ENCODE results near the gene CALCOCO2. TPM values are rescaled to one million over a fixed set of nuclear protein-coding genes. Genes with fewer than 3 reads are reported as not detected.
A peak's percentile ranks its signal among the peaks of the same experiment; 100 is the strongest.

Gene CALCOCO2
- total and polyA plus RNA-seq, 10 donors, result 30.1 to 167 (median 126) TPM

DNA sequence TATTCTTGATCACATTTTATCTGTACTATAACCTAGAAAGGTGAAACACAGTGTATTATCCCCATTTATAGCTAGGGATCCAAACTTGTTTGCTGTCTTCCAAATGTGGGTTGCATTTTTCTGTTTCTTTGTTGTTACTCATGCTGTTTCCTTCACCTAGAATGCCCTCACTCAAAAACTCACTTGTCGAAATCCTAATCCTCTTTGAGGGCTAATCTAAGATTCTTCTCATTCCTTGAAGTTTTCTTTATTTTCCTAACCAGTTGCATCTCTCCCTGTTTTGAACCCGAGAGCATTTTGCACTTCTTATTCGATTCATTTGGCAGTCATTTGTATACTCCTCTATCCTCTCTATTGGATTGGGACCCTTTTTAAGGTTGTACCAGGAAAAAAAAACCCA is 9.6 kb downstream of the CALCOCO2 start:
- TF ChIP-seq, protein P1, sequence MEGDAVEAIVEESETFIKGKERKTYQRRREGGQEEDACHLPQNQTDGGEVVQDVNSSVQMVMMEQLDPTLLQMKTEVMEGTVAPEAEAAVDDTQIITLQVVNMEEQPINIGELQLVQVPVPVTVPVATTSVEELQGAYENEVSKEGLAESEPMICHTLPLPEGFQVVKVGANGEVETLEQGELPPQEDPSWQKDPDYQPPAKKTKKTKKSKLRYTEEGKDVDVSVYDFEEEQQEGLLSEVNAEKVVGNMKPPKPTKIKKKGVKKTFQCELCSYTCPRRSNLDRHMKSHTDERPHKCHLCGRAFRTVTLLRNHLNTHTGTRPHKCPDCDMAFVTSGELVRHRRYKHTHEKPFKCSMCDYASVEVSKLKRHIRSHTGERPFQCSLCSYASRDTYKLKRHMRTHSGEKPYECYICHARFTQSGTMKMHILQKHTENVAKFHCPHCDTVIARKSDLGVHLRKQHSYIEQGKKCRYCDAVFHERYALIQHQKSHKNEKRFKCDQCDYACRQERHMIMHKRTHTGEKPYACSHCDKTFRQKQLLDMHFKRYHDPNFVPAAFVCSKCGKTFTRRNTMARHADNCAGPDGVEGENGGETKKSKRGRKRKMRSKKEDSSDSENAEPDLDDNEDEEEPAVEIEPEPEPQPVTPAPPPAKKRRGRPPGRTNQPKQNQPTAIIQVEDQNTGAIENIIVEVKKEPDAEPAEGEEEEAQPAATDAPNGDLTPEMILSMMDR (IDR thresholded peaks at IDR 0.05 in 8 of 11, conservative IDR thresholded peaks at IDR 0.05 in 3 of 11), result no peak
- no peak for TF ChIP-seq POLR2AphosphoS5 (IDR thresholded peaks at IDR 0.05)
- no peak for TF ChIP-seq POLR2A (IDR thresholded peaks at IDR 0.05)
- H3K4me3 ChIP-seq, result peak overlapping the region in 1 of 8 donors; percentile 60
- WGBS, 5 donors, result 59 to 81% (median 71%) methylated on average over 3 of the region's 3 CpGs
- H3K27ac ChIP-seq, result peak overlapping the region; percentile 79 to 95 (median 90)
- no peaks in the 10 kb centered on the region for H3K27me3 ChIP-seq (replicated peaks in 1 of 7)
- DNase-seq, result no peak
- peaks cover 58 to 83% (median 81%) of the 10 kb centered on the region in 6 donors for H3K4me1 ChIP-seq
- no peaks in the 10 kb centered on the region for H3K9me3 ChIP-seq
- H3K36me3 ChIP-seq, result peaks cover 0 to 51% (median 27%) of the 10 kb centered on the region in 6 donors
- intact Hi-C loops (cut with DNase I; ENCODE audit: low total_unique reads), result no loop called here

DNA sequence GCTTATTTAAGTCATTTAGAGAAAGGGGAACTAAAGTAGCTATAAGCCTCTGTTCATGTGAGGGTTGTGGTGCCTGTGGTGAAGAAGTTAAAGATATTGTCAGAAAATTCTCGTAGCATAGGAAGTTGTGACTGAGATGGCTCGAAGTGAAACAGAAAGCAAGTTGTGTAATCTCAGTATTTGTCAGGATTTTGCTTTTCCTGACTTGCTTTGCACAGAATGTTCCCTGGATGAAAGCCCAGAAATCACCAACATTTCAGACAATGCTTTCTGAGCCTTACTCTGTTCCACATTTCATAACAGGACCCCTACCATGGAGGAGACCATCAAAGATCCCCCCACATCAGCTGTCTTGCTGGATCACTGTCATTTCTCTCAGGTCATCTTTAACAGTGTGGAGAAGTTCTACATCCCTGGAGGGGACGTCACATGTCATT is 10.6 kb downstream of the CALCOCO2 start:
- intact Hi-C loops (cut with DNase I; ENCODE audit: low total_unique reads), result no loop called here
- Histone ChIP-seq H3K4me1 (peaks cover 53 to 76% (median 71%) of the 10 kb centered on the region in 6 donors), H3K9me3 (no peaks in the 10 kb centered on the region), H3K4me3 (peak overlapping the region in 7 of 8 donors; percentile 2 to 60 (median 18)), H3K36me3 (peaks cover 4 to 51% (median 35%) of the 10 kb centered on the region in 6 donors), H3K27ac (peak overlapping the region; percentile 79 to 95 (median 90)), H3K27me3 (replicated peaks in 1 of 7) (no peaks in the 10 kb centered on the region)
- no peak for DNase-seq
- TF ChIP-seq POLR2A (IDR thresholded peaks at IDR 0.05), result no peak
- TF ChIP-seq POLR2AphosphoS5 (IDR thresholded peaks at IDR 0.05), result peak in 1 of 3 donors; percentile 63
- TF ChIP-seq, protein P1 (IDR thresholded peaks at IDR 0.05 in 8 of 11, conservative IDR thresholded peaks at IDR 0.05 in 3 of 11), result no peak
- 2 to 5% (median 3%) methylated on average over 3 of the region's 3 CpGs for WGBS, 5 donors

DNA sequence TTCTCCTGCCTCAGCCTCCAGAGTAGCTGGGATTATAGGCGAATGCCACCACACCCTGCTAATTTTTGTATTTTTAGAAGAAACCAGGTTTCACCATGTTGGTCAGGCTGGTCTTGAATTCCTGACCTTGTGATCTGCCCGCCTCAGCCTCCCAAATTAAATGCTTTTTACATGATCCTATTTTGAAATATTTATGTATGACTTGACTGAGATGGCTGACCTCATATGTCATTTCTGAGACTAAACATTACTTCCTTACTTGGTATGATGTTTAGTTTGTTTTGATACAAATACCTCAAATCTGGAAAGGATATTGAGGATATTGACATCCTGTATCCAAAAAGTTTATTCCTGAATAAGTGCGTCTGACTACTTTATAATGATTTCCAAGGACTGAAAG is 11.9 kb downstream of the CALCOCO2 start:
- H3K36me3 ChIP-seq, result peaks cover 4 to 59% (median 40%) of the 10 kb centered on the region in 6 donors

More for the DNA sequence above, 11.9 kb downstream of the CALCOCO2 start:
- H3K4me1 ChIP-seq, result peaks cover 40 to 68% (median 58%) of the 10 kb centered on the region in 6 donors
- intact Hi-C loops (cut with DNase I; ENCODE audit: low total_unique reads), result no loop called here
- H3K27me3 ChIP-seq (replicated peaks in 1 of 7), result no peaks in the 10 kb centered on the region
- H3K9me3 ChIP-seq, result no peaks in the 10 kb centered on the region
- WGBS, 5 donors, result 81 to 85% (median 84%) methylated on average over 3 of the region's 3 CpGs
- no peak overlapping the region for H3K4me3 ChIP-seq
- peak overlapping the region; percentile 79 to 95 (median 90) for H3K27ac ChIP-seq
- TF ChIP-seq, protein P1 (IDR thresholded peaks at IDR 0.05 in 8 of 11, conservative IDR thresholded peaks at IDR 0.05 in 3 of 11), result no peak
- no peak for TF ChIP-seq POLR2A (IDR thresholded peaks at IDR 0.05)
- no peak for TF ChIP-seq POLR2AphosphoS5 (IDR thresholded peaks at IDR 0.05)
- DNase-seq, result no peak
